GM21381 (cell line): ENCODE measurements around the gene PDZRN4.

ENCODE experiments used
- ATAC-seq: cut with Tn5 transposase; IDR thresholded peaks from one replicate; pipeline ENCODE4 v1.9.1; 2021; ENCODE audit warnings: mild to moderate bottlenecking, moderate library complexity; ENCODE audit not compliant: unreplicated experiment

Gene PDZRN4

DNA sequence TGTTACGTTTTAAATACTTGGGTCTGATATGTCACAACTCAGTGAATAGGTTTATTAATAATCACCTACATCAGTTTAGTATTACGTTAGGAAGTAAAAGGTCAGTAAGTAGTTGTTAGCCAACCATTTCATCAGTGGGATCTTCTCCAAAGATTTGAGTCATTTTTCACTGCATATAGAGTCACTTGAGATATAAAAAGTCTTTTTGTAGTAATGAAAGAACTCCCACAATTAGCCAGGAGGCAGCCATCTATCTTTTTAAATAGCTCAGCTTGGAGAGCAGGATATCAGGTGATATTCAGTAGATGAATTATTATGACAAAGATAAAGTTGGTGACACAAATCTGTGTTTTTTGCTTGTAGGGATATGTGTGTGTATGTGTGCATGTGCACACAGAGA, 309.3 kb downstream of the PDZRN4 start:
- ATAC-seq = no peak

GRCh38 chr12:41504976-41505375, 316.9 kb downstream of the PDZRN4 start:
- no peak for ATAC-seq

DNA sequence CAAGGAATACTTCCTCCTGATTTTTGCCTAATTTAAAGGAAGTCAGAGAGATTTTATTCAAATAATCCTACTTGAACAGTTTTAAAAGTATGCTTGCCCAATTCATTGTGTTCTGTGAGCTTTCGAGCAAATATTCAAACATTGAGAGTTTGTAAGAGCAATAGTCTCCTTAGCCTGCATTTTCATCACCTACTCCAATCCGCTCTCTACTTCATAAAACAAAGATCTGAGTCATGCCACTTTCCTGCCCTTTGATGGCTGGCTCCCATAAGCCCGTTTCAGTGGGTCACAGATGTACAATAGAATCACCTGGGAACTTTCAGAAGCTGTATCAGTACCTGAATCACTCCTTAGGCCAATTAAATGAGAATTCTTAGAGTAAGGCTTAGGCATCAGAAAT, 319.2 kb downstream of the PDZRN4 start:
- ATAC-seq = no peak

- ATAC-seq = no peak
Observed at GRCh38 chr12:41509271-41510055, 321.3 kb downstream of the PDZRN4 start.

GRCh38 chr12:41510470-41510869, 322.4 kb downstream of the PDZRN4 start:
- no peak for ATAC-seq

DNA sequence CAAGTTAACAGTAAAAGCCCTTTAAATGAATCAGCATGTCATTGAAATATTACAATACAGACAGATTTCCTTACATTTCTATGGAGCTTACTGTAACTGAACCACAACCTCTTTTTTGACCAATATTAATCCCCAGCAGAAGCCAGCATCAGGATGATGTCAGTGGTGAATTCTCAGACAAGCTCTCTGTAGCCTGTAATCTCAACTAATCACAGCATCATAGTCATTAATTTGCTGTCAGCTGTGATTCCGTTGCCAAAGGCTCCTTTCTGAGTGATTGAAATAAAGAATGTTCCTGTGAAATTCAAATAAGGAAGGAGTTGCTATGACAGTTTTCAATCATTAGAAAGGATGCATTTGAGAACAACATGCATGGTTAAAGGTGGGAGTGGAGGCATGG, 323.1 kb downstream of the PDZRN4 start:
- no peak for ATAC-seq

DNA sequence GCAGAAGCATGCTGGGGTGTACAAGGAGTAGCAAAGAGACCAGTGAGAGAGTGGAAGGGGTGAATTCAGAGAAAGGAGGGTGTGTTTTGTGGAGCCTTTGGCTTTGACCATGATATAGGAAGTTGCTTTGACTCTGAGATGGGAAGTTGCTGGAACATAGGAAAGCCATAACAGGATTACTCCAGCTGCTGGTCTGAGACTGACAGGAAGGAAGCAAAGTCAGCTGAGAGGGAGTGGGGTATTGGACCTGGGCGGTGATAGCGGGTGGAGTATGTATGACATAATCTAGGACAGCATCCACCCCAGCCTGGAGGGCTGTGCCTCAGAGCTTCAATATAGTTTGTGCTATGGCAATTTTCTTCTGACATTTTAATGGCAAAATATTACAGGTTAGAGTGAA, 324.4 kb downstream of the PDZRN4 start:
- ATAC-seq = no peak

DNA sequence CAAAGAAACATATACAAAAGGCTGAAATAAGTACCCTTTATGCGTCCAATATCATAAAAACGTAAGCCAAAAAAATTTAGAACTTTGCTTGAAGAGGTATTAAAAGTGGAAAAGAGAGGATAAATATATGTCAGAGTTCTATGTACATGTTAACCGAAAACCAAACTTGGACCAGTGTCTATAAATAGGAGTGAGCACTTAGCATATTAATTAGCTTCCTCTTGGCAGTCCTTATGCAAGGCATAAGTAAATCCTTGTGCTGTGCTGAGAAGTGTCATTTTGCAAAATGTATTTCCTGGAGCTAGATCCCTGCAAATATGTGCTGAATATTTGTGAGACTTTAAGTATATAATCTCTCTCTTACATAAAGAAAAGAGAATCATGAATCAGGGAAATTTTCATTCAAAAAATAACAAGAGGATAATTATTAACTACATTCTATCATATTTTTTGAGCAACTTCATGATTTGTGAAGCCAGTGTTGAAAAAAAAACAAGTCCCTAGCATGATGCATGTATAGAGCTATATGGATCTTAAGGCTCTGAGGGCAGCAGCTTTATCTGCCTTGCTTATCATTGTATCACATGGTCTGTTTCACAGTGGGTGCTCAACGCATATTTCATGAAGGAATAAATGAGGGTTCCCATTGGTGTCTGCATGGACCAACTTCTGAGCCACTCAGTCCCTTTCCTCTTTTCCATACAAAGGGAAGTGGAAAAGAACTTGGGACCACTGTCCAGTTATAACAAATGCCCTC, 326.1 kb downstream of the PDZRN4 start:
- ATAC-seq = no peak

GRCh38 chr12:41514907-41515306, 326.8 kb downstream of the PDZRN4 start:
- ATAC-seq = no peak

- ATAC-seq = no peak
Observed at GRCh38 chr12:41515953-41516352, 327.8 kb downstream of the PDZRN4 start.

- ATAC-seq = no peak
Observed at GRCh38 chr12:41520869-41521268, 332.7 kb downstream of the PDZRN4 start.

- peak; percentile 62 for ATAC-seq
Observed at GRCh38 chr12:41521872-41522379, 333.8 kb downstream of the PDZRN4 start.

DNA sequence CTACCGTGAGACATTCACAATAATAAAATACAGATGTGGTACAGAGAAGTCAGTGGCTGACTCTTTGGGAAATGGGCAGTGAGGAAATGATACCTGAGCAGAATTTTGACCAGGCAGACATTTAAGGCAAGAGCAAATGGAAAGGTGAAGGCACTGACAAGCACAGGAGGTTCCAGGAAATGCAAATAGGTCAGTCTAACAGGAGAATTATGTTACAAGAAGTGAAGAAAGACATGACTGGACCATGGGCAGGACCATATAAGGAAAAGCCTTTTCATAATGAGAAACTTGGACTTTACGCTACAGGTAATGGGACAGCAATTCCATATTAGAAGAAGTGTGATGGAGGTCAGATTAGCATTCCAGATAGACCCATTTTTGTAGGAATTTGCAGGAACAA, 338.9 kb downstream of the PDZRN4 start:
- ATAC-seq = no peak

DNA sequence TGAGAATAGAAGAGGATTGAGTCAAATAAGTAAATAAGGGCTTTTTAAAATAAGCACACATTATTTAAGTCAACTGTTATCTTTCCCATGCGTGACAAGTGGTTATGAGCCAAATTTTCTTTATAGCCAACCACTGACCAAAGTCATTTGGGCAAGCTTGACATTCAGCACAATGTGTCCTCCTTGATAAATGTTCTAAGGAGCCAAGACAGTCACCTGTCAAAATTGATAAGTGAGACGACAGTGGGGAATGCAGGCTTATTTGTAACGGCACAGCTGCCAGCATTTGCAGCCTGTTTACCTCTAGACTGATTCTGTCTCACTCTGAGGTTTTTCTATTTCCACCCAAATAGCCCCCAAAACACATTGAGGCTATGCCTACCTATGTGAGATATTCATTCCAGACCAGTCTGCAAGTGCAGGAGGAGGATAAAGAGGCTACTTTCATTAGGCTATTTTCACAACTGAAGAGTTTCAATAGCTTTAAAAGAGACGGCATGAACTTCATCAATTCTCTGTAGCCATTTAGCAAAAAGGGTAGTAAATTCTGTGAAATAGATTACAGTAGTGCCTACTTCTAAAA, 339.5 kb downstream of the PDZRN4 start:
- ATAC-seq = no peak

GRCh38 chr12:41528874-41529273, 340.8 kb downstream of the PDZRN4 start:
- ATAC-seq = no peak

DNA sequence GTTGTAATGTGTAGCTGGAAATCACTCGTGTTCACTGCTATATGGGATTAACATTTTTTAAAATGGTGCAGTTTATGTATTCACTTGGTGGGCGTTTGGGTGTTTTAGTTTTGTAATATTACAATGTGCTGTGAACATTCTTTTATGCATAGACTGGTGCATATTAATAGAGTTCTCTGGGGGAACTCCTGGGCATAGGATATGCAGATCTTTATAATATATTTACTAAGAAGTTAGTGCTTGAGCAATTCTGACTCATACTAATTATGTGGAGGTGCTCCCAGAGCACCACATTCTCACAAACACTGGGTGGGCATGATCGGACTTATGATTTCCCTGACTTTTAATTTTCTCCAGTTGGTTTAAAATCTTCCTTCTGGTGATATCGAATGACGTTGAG, 342.3 kb downstream of the PDZRN4 start:
- ATAC-seq = no peak

DNA sequence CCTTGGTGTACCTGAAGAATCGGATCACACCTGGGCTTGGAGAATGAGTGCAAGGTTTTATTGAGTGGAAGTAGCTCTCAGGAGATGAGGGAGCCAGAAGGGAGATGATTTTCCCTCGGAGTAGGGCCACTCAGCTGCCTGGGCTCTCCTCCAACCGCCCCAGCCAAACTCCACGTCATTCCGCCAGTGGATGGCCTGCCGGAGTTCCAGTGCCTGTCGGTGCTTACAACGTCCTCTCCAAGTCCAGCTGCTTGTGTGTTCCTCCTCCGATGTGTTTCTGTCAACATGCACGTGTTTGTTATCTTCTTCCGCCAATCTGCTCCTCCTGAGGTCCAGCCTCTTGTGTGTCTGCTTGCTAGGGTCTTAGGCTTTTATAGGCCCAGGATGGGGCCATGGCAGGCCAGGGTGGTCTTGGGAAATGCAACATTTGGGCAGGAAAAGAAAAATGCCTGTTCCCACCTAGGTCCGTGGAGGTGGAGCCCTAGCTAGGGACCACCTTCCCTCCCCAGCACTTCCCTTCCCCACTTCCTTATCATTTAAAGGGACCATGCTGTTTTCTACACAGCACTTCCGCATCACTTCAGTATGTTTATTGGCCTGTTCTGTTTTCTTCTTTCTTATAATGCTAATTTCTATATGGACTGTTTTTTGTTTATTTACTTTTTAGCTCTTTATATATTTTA, 343.2 kb downstream of the PDZRN4 start:
- ATAC-seq = no peak

- no peak for ATAC-seq
Observed at GRCh38 chr12:41532072-41532471, 344.0 kb downstream of the PDZRN4 start.

- no peak for ATAC-seq
Observed at GRCh38 chr12:41536813-41537490, 348.8 kb downstream of the PDZRN4 start.

DNA sequence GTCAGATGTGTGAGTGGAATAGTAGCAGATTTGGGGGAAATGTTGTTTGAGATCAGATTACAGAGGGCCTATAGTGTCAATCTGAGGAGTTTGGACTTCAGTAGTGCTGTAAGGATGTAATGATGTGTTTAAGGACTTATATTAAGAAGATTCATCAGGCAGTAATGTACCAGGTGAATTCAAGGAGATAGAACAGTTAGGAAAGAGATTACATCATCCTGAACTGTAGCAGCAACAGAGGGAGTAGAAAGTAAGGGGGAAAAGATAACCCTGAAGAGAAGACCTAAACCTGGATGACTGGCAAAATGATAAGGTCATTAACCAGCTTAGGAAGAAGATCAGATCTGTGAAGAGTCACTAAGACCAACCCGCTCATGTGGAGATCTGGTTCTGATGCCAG, 349.4 kb downstream of the PDZRN4 start:
- ATAC-seq = no peak

GRCh38 chr12:41545761-41546160, 357.6 kb downstream of the PDZRN4 start:
- ATAC-seq = no peak
